HCT116 (cell line): ENCODE results near the gene SPINK2. TPM values are rescaled to one million over a fixed set of nuclear protein-coding genes. Genes with fewer than 3 reads are reported as not detected.

Source experiments
- ATAC-seq: fragments of 200-7000 bp; cut with Tn5 transposase; 2 replicates; pipeline ENCODE4 v1.9.1; 2020; ENCODE audit warnings: mild to moderate bottlenecking, moderate library complexity
- BruUV-seq: library from RNA; stranded (reverse); fragments of 400-500 nt; replicated peaks from 2 replicates; lab custom pipeline; 2021; lab: Mats Ljungman, UMichigan
- CTCF ChIA-PET: fragments of 300-600 bp; sonication (Branson Sonifier 250); formaldehyde crosslinking; loops from one replicate; lab custom pipeline; 2021; ENCODE audit warnings: antibody characterized with exemption; lab: Charles Lee
- POLR2A ChIA-PET: fragments of 300-600, 350-600 bp; sonication (Branson Sonifier 250); formaldehyde crosslinking; loops from one replicate; lab custom pipeline; 2021; ENCODE audit warnings: antibody characterized with exemption; lab: Charles Lee
- RAD21 ChIA-PET, 2 experiments: fragments of 300-600 bp; sonication (Branson Sonifier 250); formaldehyde crosslinking; loops; one replicate each; lab custom pipeline; 2023; ENCODE audit warnings: low total read pairs in 2 of 2; ENCODE audit not compliant: uncharacterized antibody in 2 of 2, unreplicated experiment in 2 of 2, low non-redundant PET in 1 of 2; lab: Charles Lee
- DNase-seq: peaks from one replicate; pipeline ENCODE4 v3.0.0-alpha.2; 2010; ENCODE audit warnings: low read depth, low spot score
- H2AFZ ChIP-seq: fragments of 200-600 bp; shearing (Covaris generic), sonication (generic); 2 replicates; pipeline ENCODE4 v1.6.1; 2017; ENCODE audit warnings: low read depth, mixed run types, mixed read lengths, antibody characterized with exemption, low read length; ENCODE audit not compliant: poor library complexity, severe bottlenecking
- H3K27ac ChIP-seq: 2 replicates; pipeline ENCODE4 v1.5.1; 2012; ENCODE audit warnings: low read depth, low read length
- H3K27me3 ChIP-seq: fragments of 200-600 bp; sonication (generic); 2 replicates; pipeline ENCODE4 v1.6.1; 2016; ENCODE audit warnings: mixed run types, low read length, mixed read lengths; ENCODE audit not compliant: insufficient read depth
- H3K36me3 ChIP-seq, 2 experiments: fragments of 200-500 bp in 1 of 2; fragments of 200-600 bp in 1 of 2; sonication (Bioruptor generic) in 1 of 2; sonication (generic) in 1 of 2; 2 replicates each; pipeline versions ENCODE4 v1.5.1 to v1.6.1; 2014 to 2016; ENCODE audit warnings: low read length in 2 of 2, inconsistent platforms in 1 of 2, mixed read lengths in 1 of 2, mixed run types in 1 of 2; ENCODE audit not compliant: insufficient read depth in 2 of 2, control insufficient read depth in 1 of 2
- H3K4me1 ChIP-seq, 2 experiments: fragments of 200-600 bp in 1 of 2; sonication (generic) in 1 of 2; 2 replicates each; pipeline versions ENCODE4 v1.5.1 to v1.6.1; 2012 to 2017; ENCODE audit warnings: low read length in 2 of 2, inconsistent platforms in 1 of 2, mild to moderate bottlenecking in 1 of 2, mixed read lengths in 1 of 2, mixed run types in 1 of 2, moderate library complexity in 1 of 2; ENCODE audit not compliant: insufficient read depth in 2 of 2, control insufficient read depth in 1 of 2
- H3K4me2 ChIP-seq: fragments of 200-600 bp; sonication (generic); 2 replicates; pipeline ENCODE4 v1.6.1; 2017; ENCODE audit warnings: mixed run types, low read length, mixed read lengths
- H3K4me3 ChIP-seq, 2 experiments: fragments of 200-600 bp in 1 of 2; sonication (generic) in 1 of 2; replicated peaks in 1 of 2; 2 replicates each; pipeline ENCODE4 v1.5.1; 2011 to 2016; ENCODE audit warnings: low read length in 2 of 2, control low read depth in 1 of 2, low read depth in 1 of 2, mild to moderate bottlenecking in 1 of 2, mixed read lengths in 1 of 2, mixed run types in 1 of 2
- H3K79me2 ChIP-seq: fragments of 200-600 bp; sonication (generic); 2 replicates; pipeline ENCODE4 v1.6.1; 2017; ENCODE audit warnings: mild to moderate bottlenecking, mixed run types, low read length, moderate library complexity, mixed read lengths; ENCODE audit not compliant: insufficient read depth
- H3K9ac ChIP-seq: fragments of 200-600 bp; sonication (generic); 2 replicates; pipeline ENCODE4 v1.6.1; 2016; ENCODE audit warnings: low read length, mixed read lengths
- H3K9me2 ChIP-seq: fragments of 200-600 bp; sonication (generic), shearing (Covaris generic); 2 replicates; pipeline ENCODE4 v1.6.1; 2017; ENCODE audit warnings: mixed run types, mild to moderate bottlenecking, moderate library complexity; ENCODE audit not compliant: insufficient read depth
- H3K9me3 ChIP-seq, 2 experiments: fragments of 200-500 bp in 1 of 2; fragments of 200-600 bp in 1 of 2; sonication (Bioruptor generic) in 1 of 2; sonication (generic) in 1 of 2; 2 replicates each; pipeline ENCODE4 v1.6.1; 2014 to 2017; ENCODE audit warnings: low read length in 2 of 2, mixed read lengths in 2 of 2, inconsistent platforms in 1 of 2, low read depth in 1 of 2, mild to moderate bottlenecking in 1 of 2, mixed run types in 1 of 2, moderate library complexity in 1 of 2; ENCODE audit not compliant: control insufficient read depth in 1 of 2, insufficient read depth in 1 of 2
- H4K20me1 ChIP-seq: fragments of 200-600 bp; sonication (generic), shearing (Covaris generic); 2 replicates; pipeline ENCODE4 v1.6.1; 2017; ENCODE audit warnings: mixed run types, mild to moderate bottlenecking, moderate library complexity; ENCODE audit not compliant: insufficient read depth
- CEBPB ChIP-seq: IDR thresholded peaks from 2 replicates; pipeline ENCODE4 v1.6.1; 2012; ENCODE audit warnings: low read depth
- CTCF ChIP-seq, 3 experiments: fragments of 200-600 bp in 1 of 3; sonication (generic) in 1 of 3; IDR thresholded peaks in 2 of 3; conservative IDR thresholded peaks in 1 of 3; 2 replicates each; pipeline ENCODE4 v1.5.1; 2012 to 2017; ENCODE audit warnings: low read depth in 2 of 3, low read length in 2 of 3, antibody characterized with exemption in 1 of 3, borderline replicate concordance in 1 of 3, control low read depth in 1 of 3, mild to moderate bottlenecking in 1 of 3, mixed read lengths in 1 of 3, mixed run types in 1 of 3, moderate library complexity in 1 of 3; ENCODE audit not compliant: insufficient read depth in 1 of 3
- ELF1 ChIP-seq: IDR thresholded peaks from 2 replicates; pipeline ENCODE4 v1.6.1; 2012; ENCODE audit warnings: low read depth, borderline replicate concordance
- EZH2 ChIP-seq: fragments of 200-600 bp; sonication (generic); IDR thresholded peaks from 2 replicates; pipeline ENCODE4 v1.6.1; 2017; ENCODE audit warnings: antibody characterized with exemption, mixed run types
- EZH2phosphoT487 ChIP-seq: fragments of 200-600 bp; IDR thresholded peaks from 2 replicates; pipeline ENCODE4 v1.6.1; 2018; ENCODE audit warnings: antibody characterized with exemption, borderline replicate concordance
- JUND ChIP-seq: IDR thresholded peaks from 2 replicates; pipeline ENCODE4 v1.6.1; 2012
- POLR2A ChIP-seq: IDR thresholded peaks from 2 replicates; pipeline ENCODE4 v1.7.0; 2011; ENCODE audit warnings: borderline replicate concordance; ENCODE audit not compliant: insufficient read depth, insufficient read length; ENCODE audit errors: extremely low read depth
- SP1 ChIP-seq: IDR thresholded peaks from 2 replicates; pipeline ENCODE4 v1.6.1; 2012; ENCODE audit warnings: low read depth
- SRF ChIP-seq: IDR thresholded peaks from 2 replicates; pipeline ENCODE4 v1.6.1; 2012; ENCODE audit warnings: low read depth
- TCF7L2 ChIP-seq: IDR thresholded peaks from 2 replicates; pipeline ENCODE4 v1.7.0; 2011; ENCODE audit warnings: borderline replicate concordance, inconsistent platforms; ENCODE audit not compliant: insufficient read depth, insufficient read length; ENCODE audit errors: extremely low read depth
- YY1 ChIP-seq: IDR thresholded peaks from 2 replicates; pipeline ENCODE4 v1.6.1; 2011; ENCODE audit warnings: low read length, low read depth, moderate library complexity, mild to moderate bottlenecking; ENCODE audit not compliant: insufficient replicate concordance; ENCODE audit errors: extremely low read depth
- ZNF274 ChIP-seq: fragments of 200-500 bp; sonication (Bioruptor generic); IDR thresholded peaks from 2 replicates; pipeline ENCODE4 v1.6.1; 2014; ENCODE audit warnings: mild to moderate bottlenecking, low read depth, low read length, inconsistent platforms
- intact Hi-C: fragments of 100-400 bp; cut with micrococcal nuclease; formaldehyde crosslinking; loops from 2 replicates; pipeline ENCODE4 v1.10.0; 2022
- total RNA-seq: library from RNA; stranded (reverse); gene quantifications from one replicate; pipeline ENCODE4 v1.2.1, GENCODE V29; 2021; ENCODE audit not compliant: unreplicated experiment
- TF ChIP-seq, protein P1 (sequence below): IDR thresholded peaks from 2 replicates; pipeline ENCODE4 v1.6.1; 2012
- TF ChIP-seq, protein P2 (sequence below): IDR thresholded peaks from 2 replicates; pipeline ENCODE4 v1.6.1; 2012

Gene SPINK2
- total RNA-seq, 1 experiment from 2014 or later = 2.4 TPM

DNA sequence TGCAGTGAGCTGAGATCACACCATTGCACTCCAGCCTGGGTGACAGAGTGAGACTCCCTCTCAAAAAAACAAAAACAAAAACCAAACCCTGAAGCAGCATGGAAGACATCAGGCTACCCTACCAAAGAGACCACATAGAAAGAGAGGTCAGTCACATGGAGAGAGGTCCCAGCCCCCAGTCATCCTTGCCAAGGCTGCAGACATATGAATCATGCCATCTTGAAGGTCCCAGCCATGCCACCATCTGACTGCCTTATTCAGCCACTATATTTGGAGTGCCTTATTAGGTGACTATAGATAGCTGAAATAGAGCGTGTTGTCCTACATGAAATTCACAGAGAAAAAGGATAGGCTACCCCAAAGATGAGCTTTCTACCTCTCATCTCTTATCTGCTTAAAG, 48.2 kb downstream of the SPINK2 start:
- no peak for ATAC-seq
- DNase-seq = no peak
- H3K9ac ChIP-seq = no peak overlapping the region
- TF ChIP-seq YY1 = no peak
- TF ChIP-seq, protein P1, sequence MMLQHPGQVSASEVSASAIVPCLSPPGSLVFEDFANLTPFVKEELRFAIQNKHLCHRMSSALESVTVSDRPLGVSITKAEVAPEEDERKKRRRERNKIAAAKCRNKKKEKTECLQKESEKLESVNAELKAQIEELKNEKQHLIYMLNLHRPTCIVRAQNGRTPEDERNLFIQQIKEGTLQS = no peak
- no peak for TF ChIP-seq EZH2phosphoT487
- TF ChIP-seq CEBPB = no peak
- no peak for TF ChIP-seq ZNF274
- no peak for TF ChIP-seq POLR2A
- no peak for TF ChIP-seq EZH2
- no peak for TF ChIP-seq CTCF (IDR thresholded peaks at IDR 0.05 in 2 of 3, conservative IDR thresholded peaks at IDR 0.05 in 1 of 3; ENCODE audit: borderline replicate concordance in 1 of 3, insufficient read depth in 1 of 3, low read depth in 2 of 3, low read length in 2 of 3)
- TF ChIP-seq, protein P2, sequence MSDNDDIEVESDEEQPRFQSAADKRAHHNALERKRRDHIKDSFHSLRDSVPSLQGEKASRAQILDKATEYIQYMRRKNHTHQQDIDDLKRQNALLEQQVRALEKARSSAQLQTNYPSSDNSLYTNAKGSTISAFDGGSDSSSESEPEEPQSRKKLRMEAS = no peak
- no peak for TF ChIP-seq JUND
- no peak for TF ChIP-seq ELF1
- no peak for TF ChIP-seq TCF7L2
- no peak for TF ChIP-seq SP1
- no peak for TF ChIP-seq SRF
- POLR2A ChIA-PET = no interaction called here
- no peaks in the 10 kb centered on the region for H3K27me3 ChIP-seq
- H3K79me2 ChIP-seq = no peaks in the 10 kb centered on the region
- H3K9me2 ChIP-seq = no peaks in the 10 kb centered on the region
- no peak overlapping the region for H3K4me3 ChIP-seq
- H4K20me1 ChIP-seq = no peaks in the 10 kb centered on the region
- no TSS peak for BruUV-seq
- intact Hi-C loops = no loop called here
- RAD21 ChIA-PET = no interaction called here
- CTCF ChIA-PET = no interaction called here
- H3K36me3 ChIP-seq = no peaks in the 10 kb centered on the region
- no peaks in the 10 kb centered on the region for H3K4me1 ChIP-seq
- H2AFZ ChIP-seq = no peak overlapping the region
- H3K27ac ChIP-seq = no peak overlapping the region
- H3K9me3 ChIP-seq = no peaks in the 10 kb centered on the region
- no peak overlapping the region for H3K4me2 ChIP-seq
